Chondrocyte (in vitro differentiated cells): ENCODE measurements around the gene GPR33. TPM values are rescaled to one million over a fixed set of nuclear protein-coding genes. Genes with fewer than 3 reads are reported as not detected.
"Not testable (repeated sequence)": the region's sequence is repeated elsewhere in the genome, so short reads cannot be mapped to it uniquely, and the experiment has no call there.

ENCODE experiments used
- DNase-seq: peaks from one replicate; pipeline ENCODE4 v3.0.0; 2021; ENCODE audit warnings: mixed read lengths, low spot score
- H3K27ac Mint-ChIP-seq: one replicate; pipeline ENCODE4 v1.8.0; 2021; ENCODE audit warnings: mild to moderate bottlenecking, moderate library complexity, mixed read lengths; ENCODE audit not compliant: unreplicated experiment
- H3K27me3 Mint-ChIP-seq: 2 replicates; pipeline ENCODE4 v1.8.0; 2021; ENCODE audit warnings: low read depth, mixed read lengths
- H3K36me3 Mint-ChIP-seq: 2 replicates; pipeline ENCODE4 v1.8.0; 2021; ENCODE audit warnings: low read depth, mixed read lengths
- H3K4me1 Mint-ChIP-seq: 2 replicates; pipeline ENCODE4 v1.8.0; 2021; ENCODE audit warnings: low read depth, mild to moderate bottlenecking, mixed read lengths
- H3K4me3 Mint-ChIP-seq: one replicate; pipeline ENCODE4 v1.8.0; 2021; ENCODE audit warnings: mild to moderate bottlenecking, moderate library complexity, mixed read lengths; ENCODE audit not compliant: unreplicated experiment
- H3K9me3 Mint-ChIP-seq: 2 replicates; pipeline ENCODE4 v1.8.0; 2021; ENCODE audit warnings: low read depth, mixed read lengths
- CTCF ChIP-seq: fragments of 200-600 bp; sonication (generic); IDR thresholded peaks from 2 replicates; pipeline ENCODE4 v1.5.0; 2021; ENCODE audit warnings: antibody characterized with exemption, mild to moderate bottlenecking, moderate library complexity
- total RNA-seq: library from RNA; stranded (reverse); gene quantifications from 3 replicates; pipeline ENCODE4 v1.2.1, GENCODE V29; 2021

GPR33 gene
- total RNA-seq, 1 donor from 2014 or later = not detected

DNA sequence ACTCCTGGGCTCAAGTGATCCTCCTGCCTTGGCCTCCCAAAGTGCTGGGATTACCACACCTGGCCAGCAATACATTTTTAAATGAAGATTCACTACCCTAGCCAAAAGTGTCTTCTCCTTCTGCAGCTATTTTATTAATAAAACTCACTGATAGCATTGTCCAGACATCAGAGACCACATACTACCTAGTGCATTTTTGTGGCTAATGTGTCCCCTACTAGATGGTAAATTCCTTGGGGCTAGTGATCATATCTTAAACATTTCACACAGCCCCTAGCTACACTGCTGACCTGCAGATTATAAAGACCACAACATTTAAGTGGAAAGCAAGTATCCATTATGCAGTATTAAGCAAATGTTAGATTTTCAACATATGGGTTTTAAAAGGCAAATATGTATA is 47.6 kb downstream of the GPR33 start:
- Mint-ChIP-seq H3K4me3 (no peak overlapping the region), H3K4me1 (peaks cover 22% of the 10 kb centered on the region), H3K27me3 (no peaks in the 10 kb centered on the region), H3K9me3 (no peaks in the 10 kb centered on the region), H3K36me3 (peaks cover 2% of the 10 kb centered on the region), H3K27ac (no peak overlapping the region)
- no peak for DNase-seq
- no peak for TF ChIP-seq CTCF

GRCh38 chr14:31439561-31439960 is 48.3 kb downstream of the GPR33 start:
- TF ChIP-seq CTCF = no peak
- H3K4me3 Mint-ChIP-seq = no peak overlapping the region
- no peaks in the 10 kb centered on the region for H3K27me3 Mint-ChIP-seq
- H3K27ac Mint-ChIP-seq = peak overlapping the region; percentile 32
- DNase-seq = no peak
- peaks cover 22% of the 10 kb centered on the region for H3K4me1 Mint-ChIP-seq
- H3K36me3 Mint-ChIP-seq = peaks cover 2% of the 10 kb centered on the region
- H3K9me3 Mint-ChIP-seq = no peaks in the 10 kb centered on the region

DNA sequence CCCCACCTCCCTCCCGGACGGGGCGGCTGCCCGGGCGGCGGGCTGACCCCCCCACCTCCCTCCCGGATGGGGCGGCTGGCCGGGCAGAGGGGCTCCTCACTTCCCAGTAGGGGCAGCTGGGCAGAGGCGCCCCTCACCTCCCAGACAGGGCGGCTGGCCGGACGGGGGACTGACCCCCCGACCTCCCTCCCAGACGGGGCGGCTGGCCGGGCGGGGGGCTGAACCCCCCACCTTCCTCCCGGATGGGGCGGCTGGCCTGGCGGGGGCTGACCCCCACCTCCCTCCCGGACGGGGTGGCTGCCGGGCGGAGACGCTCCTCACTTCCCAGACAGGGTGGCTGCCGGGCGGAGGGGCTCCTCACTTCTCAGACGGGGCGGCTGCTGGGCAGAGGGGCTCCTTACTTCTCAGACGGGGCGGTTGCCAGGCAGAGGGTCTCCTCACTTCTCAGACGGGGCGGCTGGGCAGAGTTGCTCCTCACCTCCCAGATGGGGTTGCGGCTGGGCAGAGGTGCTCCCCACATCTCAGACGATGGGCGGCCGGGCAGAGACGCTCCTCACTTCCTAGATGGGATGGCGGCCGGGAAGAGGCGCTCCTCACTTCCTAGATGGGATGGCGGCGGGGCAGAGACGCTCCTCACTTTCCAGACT is 50.7 kb downstream of the GPR33 start:
- not testable (repeated sequence) for H3K27ac Mint-ChIP-seq, H3K27me3 Mint-ChIP-seq, H3K4me3 Mint-ChIP-seq, H3K9me3 Mint-ChIP-seq, H3K36me3 Mint-ChIP-seq, DNase-seq
- peaks cover 15% of the 10 kb centered on the region for H3K4me1 Mint-ChIP-seq

DNA sequence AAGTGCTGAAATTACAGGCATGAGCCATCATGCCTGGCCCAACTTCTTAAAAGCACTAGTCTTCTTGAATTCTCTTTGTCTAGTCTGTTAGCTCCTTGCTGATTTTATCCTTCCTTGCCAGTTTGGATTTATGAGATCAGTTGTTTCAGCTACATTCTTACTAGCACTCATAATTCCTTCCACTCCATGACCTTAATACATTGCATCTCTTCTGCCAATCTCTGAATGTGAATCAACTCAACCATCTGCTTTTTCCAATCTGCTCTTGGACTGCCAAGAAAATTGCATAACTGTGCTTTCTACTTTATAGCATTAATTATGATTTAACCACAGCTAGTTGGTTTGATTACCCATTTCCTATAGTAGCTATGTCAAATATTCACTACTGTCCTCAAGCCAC is 52.6 kb downstream of the GPR33 start:
- H3K27ac Mint-ChIP-seq = no peak overlapping the region
- H3K27me3 Mint-ChIP-seq = no peaks in the 10 kb centered on the region
- H3K36me3 Mint-ChIP-seq = peaks cover 13% of the 10 kb centered on the region
- peaks cover 14% of the 10 kb centered on the region for H3K9me3 Mint-ChIP-seq
- no peak for DNase-seq
- peaks cover 5% of the 10 kb centered on the region for H3K4me1 Mint-ChIP-seq
- no peak overlapping the region for H3K4me3 Mint-ChIP-seq
- TF ChIP-seq CTCF = no peak

Other genes with a start within 250 kb of the GPR33 start
- 57.7 to 74.0 TPM (median 59.3 TPM) in 3 replicates for gene HEATR5A, start 67.5 kb downstream of the GPR33 start, total RNA-seq
- 29.5 to 36.1 TPM (median 34.1 TPM) in 3 replicates for gene DTD2, start 30.5 kb downstream of the GPR33 start, total RNA-seq
- gene NUBPL, start 73.4 kb upstream of the GPR33 start, total RNA-seq = 9.3 to 13.9 TPM (median 9.8 TPM) in 3 replicates